Fibroblast of lung (primary cell): ENCODE results near the gene CDYL. TPM values are rescaled to one million over a fixed set of nuclear protein-coding genes. Genes with fewer than 3 reads are reported as not detected.

Experiments
- DNase-seq, 2 donors: peaks; one replicate each; pipeline versions ENCODE4 v3.0.0 to v3.0.0-alpha.2; 2010; ENCODE audit warnings: low read depth in 2 of 2
- H2AFZ ChIP-seq: 2 replicates; pipeline ENCODE4 v1.5.1; 2012; ENCODE audit warnings: low read length, control low read depth, inconsistent platforms
- H3K27ac ChIP-seq: 2 replicates; pipeline ENCODE4 v1.5.1; 2011; ENCODE audit warnings: low read length, control low read depth; ENCODE audit not compliant: insufficient read depth
- H3K27me3 ChIP-seq: 2 replicates; pipeline ENCODE4 v1.5.1; 2011; ENCODE audit warnings: mild to moderate bottlenecking, low read length; ENCODE audit not compliant: control insufficient read depth, insufficient read depth
- H3K36me3 ChIP-seq: 2 replicates; pipeline ENCODE4 v1.5.1; 2011; ENCODE audit warnings: low read length; ENCODE audit not compliant: control insufficient read depth, insufficient read depth
- H3K4me1 ChIP-seq: 2 replicates; pipeline ENCODE4 v1.5.1; 2011; ENCODE audit warnings: low read length; ENCODE audit not compliant: control insufficient read depth, insufficient read depth; ENCODE audit errors: extremely low read depth
- H3K4me2 ChIP-seq: 2 replicates; pipeline ENCODE4 v1.5.1; 2011; ENCODE audit warnings: low read length, control low read depth; ENCODE audit not compliant: insufficient read depth; ENCODE audit errors: extremely low read depth
- H3K4me3 ChIP-seq, 4 experiments: fragments of 200-600 bp in 1 of 4; sonication (generic) in 1 of 4; replicated peaks in 1 of 4; 2 replicates each; pipeline ENCODE4 v1.5.1; 2011 to 2016; ENCODE audit warnings: low read length in 4 of 4, low read depth in 3 of 4, mild to moderate bottlenecking in 3 of 4, control low read depth in 2 of 4, inconsistent platforms in 1 of 4, mixed read lengths in 1 of 4; ENCODE audit not compliant: insufficient read depth in 1 of 4; ENCODE audit errors: control extremely low read depth in 1 of 4
- H3K79me2 ChIP-seq: 2 replicates; pipeline ENCODE4 v1.5.1; 2012; ENCODE audit warnings: mild to moderate bottlenecking, low read length, inconsistent platforms; ENCODE audit not compliant: control insufficient read depth, insufficient read depth
- H3K9ac ChIP-seq: 2 replicates; pipeline ENCODE4 v1.5.1; 2011; ENCODE audit warnings: mild to moderate bottlenecking, low read length, control low read depth; ENCODE audit not compliant: insufficient read depth
- H3K9me3 ChIP-seq: 2 replicates; pipeline ENCODE4 v1.5.1; 2012; ENCODE audit warnings: low read depth, low read length; ENCODE audit not compliant: control insufficient read depth, insufficient read depth
- H4K20me1 ChIP-seq: 2 replicates; pipeline ENCODE4 v1.5.1; 2011; ENCODE audit warnings: low read length; ENCODE audit not compliant: control insufficient read depth, insufficient read depth; ENCODE audit errors: extremely low read depth
- EZH2 ChIP-seq: IDR thresholded peaks from 2 replicates; pipeline ENCODE4 v1.5.1; 2012; ENCODE audit warnings: low read length, control low read depth, mild to moderate bottlenecking; ENCODE audit errors: missing control alignments
- polyA plus RNA-seq, 2 donors: library from polyadenylated mRNA; depleted of rRNA in 1 of 2; stranded (reverse) in 1 of 2; unstranded in 1 of 2; fragments of >200 nt; gene quantifications; 2 replicates each; pipeline ENCODE4 v1.2.1, GENCODE V29; 2011 to 2012; ENCODE audit warnings: missing spikeins in 1 of 2
- total RNA-seq: library from RNA; depleted of rRNA; stranded (reverse); fragments of >200 nt; gene quantifications from 2 replicates; pipeline ENCODE4 v1.2.1, GENCODE V29; 2014
- TF ChIP-seq, protein P1 (sequence below), 2 donors: IDR thresholded peaks in 1 of 2; conservative IDR thresholded peaks in 1 of 2; 1 replicate in 1 of 2; 2 replicates in 1 of 2; pipeline ENCODE4 v1.5.1; 2011 to 2012; ENCODE audit warnings: low read length in 2 of 2, control low read depth in 1 of 2, inconsistent platforms in 1 of 2, low read depth in 1 of 2, mild to moderate bottlenecking in 1 of 2

The CDYL gene
- total and polyA plus RNA-seq, 2 donors (not counting 1 experiment from before 2014, with no cell fraction given): 20.6 to 24.9 TPM

- Histone ChIP-seq H3K9ac (peak overlapping the region; percentile 20), H2AFZ (peak overlapping the region; percentile 71), H3K27ac (no peak overlapping the region), H3K27me3 (peaks cover 5% of the 10 kb centered on the region), H3K9me3 (no peaks in the 10 kb centered on the region), H3K79me2 (peaks cover 33% of the 10 kb centered on the region), H3K4me2 (no peak overlapping the region), H3K4me1 (peaks cover 2% of the 10 kb centered on the region), H3K4me3 (peak overlapping the region in 3 of 4 experiments; percentile 39 to 54 (median 52)), H3K36me3 (no peaks in the 10 kb centered on the region), H4K20me1 (no peaks in the 10 kb centered on the region)
- TF ChIP-seq, protein P1, sequence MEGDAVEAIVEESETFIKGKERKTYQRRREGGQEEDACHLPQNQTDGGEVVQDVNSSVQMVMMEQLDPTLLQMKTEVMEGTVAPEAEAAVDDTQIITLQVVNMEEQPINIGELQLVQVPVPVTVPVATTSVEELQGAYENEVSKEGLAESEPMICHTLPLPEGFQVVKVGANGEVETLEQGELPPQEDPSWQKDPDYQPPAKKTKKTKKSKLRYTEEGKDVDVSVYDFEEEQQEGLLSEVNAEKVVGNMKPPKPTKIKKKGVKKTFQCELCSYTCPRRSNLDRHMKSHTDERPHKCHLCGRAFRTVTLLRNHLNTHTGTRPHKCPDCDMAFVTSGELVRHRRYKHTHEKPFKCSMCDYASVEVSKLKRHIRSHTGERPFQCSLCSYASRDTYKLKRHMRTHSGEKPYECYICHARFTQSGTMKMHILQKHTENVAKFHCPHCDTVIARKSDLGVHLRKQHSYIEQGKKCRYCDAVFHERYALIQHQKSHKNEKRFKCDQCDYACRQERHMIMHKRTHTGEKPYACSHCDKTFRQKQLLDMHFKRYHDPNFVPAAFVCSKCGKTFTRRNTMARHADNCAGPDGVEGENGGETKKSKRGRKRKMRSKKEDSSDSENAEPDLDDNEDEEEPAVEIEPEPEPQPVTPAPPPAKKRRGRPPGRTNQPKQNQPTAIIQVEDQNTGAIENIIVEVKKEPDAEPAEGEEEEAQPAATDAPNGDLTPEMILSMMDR (conservative IDR thresholded peaks at IDR 0.05 in 1 of 2, IDR thresholded peaks at IDR 0.05 in 1 of 2; ENCODE audit: low read depth in 1 of 2, low read length in 2 of 2): no peak
- no peak for TF ChIP-seq EZH2
- peak; percentile 77 to 81 for DNase-seq
These were observed 592 bp upstream of the CDYL start for GRCh38 chr6:4775494-4776130.

GRCh38 chr6:4776493-4777393, 539 bp downstream of the CDYL start:
- Histone ChIP-seq H3K9me3 (no peaks in the 10 kb centered on the region), H4K20me1 (no peaks in the 10 kb centered on the region), H2AFZ (peak overlapping the region; percentile 49), H3K4me2 (peak overlapping the region; percentile 85), H3K9ac (peak overlapping the region; percentile 71), H3K36me3 (no peaks in the 10 kb centered on the region), H3K27me3 (peaks cover 5% of the 10 kb centered on the region), H3K27ac (no peak overlapping the region), H3K4me1 (peaks cover 6% of the 10 kb centered on the region), H3K79me2 (peaks cover 43% of the 10 kb centered on the region), H3K4me3 (peak overlapping the region; percentile 44 to 76 (median 70))
- peak in 1 of 2 donors; percentile 47 for DNase-seq
- TF ChIP-seq, protein P1 (conservative IDR thresholded peaks at IDR 0.05 in 1 of 2, IDR thresholded peaks at IDR 0.05 in 1 of 2; ENCODE audit: low read depth in 1 of 2, low read length in 2 of 2): no peak
- TF ChIP-seq EZH2: no peak

DNA sequence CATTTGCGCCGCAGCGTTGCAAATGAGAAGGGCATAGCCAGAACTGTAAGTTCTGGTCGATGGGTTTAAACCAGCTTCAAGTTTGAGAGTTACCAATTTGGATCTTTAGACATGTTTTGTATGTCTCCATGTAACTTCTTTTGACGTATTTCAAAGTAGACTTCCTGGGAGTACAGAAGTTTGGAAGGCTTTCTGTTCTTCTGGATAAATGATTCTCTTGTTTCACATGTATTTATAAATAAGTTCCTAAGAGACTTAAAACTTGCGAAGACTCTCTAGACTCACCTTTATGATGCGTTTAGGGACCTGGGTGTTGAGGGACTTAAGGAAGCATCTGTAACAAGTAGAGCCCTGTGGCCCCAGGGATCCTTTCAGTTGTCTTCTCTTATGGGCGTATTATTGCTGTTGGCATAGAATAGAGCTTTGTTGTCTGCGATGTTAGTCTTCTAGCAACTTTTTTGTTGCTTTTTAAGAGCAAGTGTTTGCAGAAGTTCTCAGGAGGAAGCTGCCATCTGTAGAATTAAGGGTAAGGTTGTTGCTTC, 1.3 kb downstream of the CDYL start:
- H3K4me1 ChIP-seq: peaks cover 6% of the 10 kb centered on the region
- H3K4me2 ChIP-seq: peak overlapping the region; percentile 85
- no peak overlapping the region for H3K9ac ChIP-seq
- H3K36me3 ChIP-seq: no peaks in the 10 kb centered on the region
- peak; percentile 13 to 47 for DNase-seq
- no peaks in the 10 kb centered on the region for H4K20me1 ChIP-seq
- TF ChIP-seq, protein P1 (conservative IDR thresholded peaks at IDR 0.05 in 1 of 2, IDR thresholded peaks at IDR 0.05 in 1 of 2; ENCODE audit: low read depth in 1 of 2, low read length in 2 of 2): no peak
- TF ChIP-seq EZH2: no peak
- peak overlapping the region; percentile 49 for H2AFZ ChIP-seq
- no peaks in the 10 kb centered on the region for H3K9me3 ChIP-seq
- peak overlapping the region; percentile 44 to 76 (median 70) for H3K4me3 ChIP-seq
- no peak overlapping the region for H3K27ac ChIP-seq
- H3K79me2 ChIP-seq: peaks cover 50% of the 10 kb centered on the region
- peaks cover 5% of the 10 kb centered on the region for H3K27me3 ChIP-seq
